Ishikawa (cell line): ENCODE measurements around the gene ZNF543.

Experiments
- CEBPB ChIP-seq: IDR thresholded peaks from 2 replicates; pipeline ENCODE4 v1.6.1; 2012
- CREB1 ChIP-seq: IDR thresholded peaks from 2 replicates; pipeline ENCODE4 v1.6.1; 2012; ENCODE audit warnings: low read depth
- EGR1 ChIP-seq: IDR thresholded peaks from 2 replicates; pipeline ENCODE4 v1.6.1; 2012
- EP300 ChIP-seq: IDR thresholded peaks from 2 replicates; pipeline ENCODE4 v1.6.1; 2012; ENCODE audit warnings: borderline replicate concordance
- FOXM1 ChIP-seq: IDR thresholded peaks from 2 replicates; pipeline ENCODE4 v1.6.1; 2012; ENCODE audit warnings: low read depth, borderline replicate concordance
- NFIC ChIP-seq: IDR thresholded peaks from 2 replicates; pipeline ENCODE4 v1.6.1; 2012
- RAD21 ChIP-seq: IDR thresholded peaks from 2 replicates; pipeline ENCODE4 v1.6.1; 2012; ENCODE audit warnings: low read depth
- TAF1 ChIP-seq: IDR thresholded peaks from 2 replicates; pipeline ENCODE4 v1.6.1; 2012; ENCODE audit warnings: low read depth, mild to moderate bottlenecking
- TCF12 ChIP-seq: IDR thresholded peaks from 2 replicates; pipeline ENCODE4 v1.6.1; 2012; ENCODE audit warnings: low read depth
- TEAD4 ChIP-seq: IDR thresholded peaks from 2 replicates; pipeline ENCODE4 v1.6.1; 2012
- YY1 ChIP-seq: IDR thresholded peaks from 2 replicates; pipeline ENCODE4 v1.6.1; 2012; ENCODE audit warnings: low read depth
- ZBTB7A ChIP-seq: IDR thresholded peaks from 2 replicates; pipeline ENCODE4 v1.6.1; 2012; ENCODE audit warnings: low read depth
- TF ChIP-seq, protein P1 (sequence below): IDR thresholded peaks from 2 replicates; pipeline ENCODE4 v1.6.1; 2012; ENCODE audit warnings: low read depth, mild to moderate bottlenecking
- TF ChIP-seq, protein P2 (sequence below): IDR thresholded peaks from 2 replicates; pipeline ENCODE4 v1.6.1; 2012
- TF ChIP-seq, protein P3 (sequence below): IDR thresholded peaks from 2 replicates; pipeline ENCODE4 v1.6.1; 2012

ZNF543 gene

DNA sequence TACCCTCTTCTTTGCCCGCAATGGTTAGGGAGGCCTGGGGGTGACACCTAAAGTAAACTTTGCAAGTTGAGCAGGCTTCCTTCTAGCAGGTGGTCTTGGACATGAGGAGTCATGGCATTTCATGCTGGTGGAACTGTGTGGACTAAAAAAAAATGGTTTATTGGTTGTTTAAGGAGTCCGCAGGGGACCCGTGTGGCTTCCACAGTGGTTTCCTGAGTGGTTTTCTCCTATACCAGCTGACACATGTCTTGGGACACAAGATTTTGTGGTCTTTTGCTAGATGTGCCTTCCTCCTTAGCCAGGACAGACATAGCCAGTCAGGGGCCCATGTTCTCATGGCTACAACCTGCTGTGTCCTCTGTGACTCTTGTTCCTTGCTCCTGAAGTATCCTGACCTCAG is 1.5 kb downstream of the ZNF543 start:
- TF ChIP-seq RAD21: no peak
- no peak for TF ChIP-seq NFIC
- TF ChIP-seq, protein P1, sequence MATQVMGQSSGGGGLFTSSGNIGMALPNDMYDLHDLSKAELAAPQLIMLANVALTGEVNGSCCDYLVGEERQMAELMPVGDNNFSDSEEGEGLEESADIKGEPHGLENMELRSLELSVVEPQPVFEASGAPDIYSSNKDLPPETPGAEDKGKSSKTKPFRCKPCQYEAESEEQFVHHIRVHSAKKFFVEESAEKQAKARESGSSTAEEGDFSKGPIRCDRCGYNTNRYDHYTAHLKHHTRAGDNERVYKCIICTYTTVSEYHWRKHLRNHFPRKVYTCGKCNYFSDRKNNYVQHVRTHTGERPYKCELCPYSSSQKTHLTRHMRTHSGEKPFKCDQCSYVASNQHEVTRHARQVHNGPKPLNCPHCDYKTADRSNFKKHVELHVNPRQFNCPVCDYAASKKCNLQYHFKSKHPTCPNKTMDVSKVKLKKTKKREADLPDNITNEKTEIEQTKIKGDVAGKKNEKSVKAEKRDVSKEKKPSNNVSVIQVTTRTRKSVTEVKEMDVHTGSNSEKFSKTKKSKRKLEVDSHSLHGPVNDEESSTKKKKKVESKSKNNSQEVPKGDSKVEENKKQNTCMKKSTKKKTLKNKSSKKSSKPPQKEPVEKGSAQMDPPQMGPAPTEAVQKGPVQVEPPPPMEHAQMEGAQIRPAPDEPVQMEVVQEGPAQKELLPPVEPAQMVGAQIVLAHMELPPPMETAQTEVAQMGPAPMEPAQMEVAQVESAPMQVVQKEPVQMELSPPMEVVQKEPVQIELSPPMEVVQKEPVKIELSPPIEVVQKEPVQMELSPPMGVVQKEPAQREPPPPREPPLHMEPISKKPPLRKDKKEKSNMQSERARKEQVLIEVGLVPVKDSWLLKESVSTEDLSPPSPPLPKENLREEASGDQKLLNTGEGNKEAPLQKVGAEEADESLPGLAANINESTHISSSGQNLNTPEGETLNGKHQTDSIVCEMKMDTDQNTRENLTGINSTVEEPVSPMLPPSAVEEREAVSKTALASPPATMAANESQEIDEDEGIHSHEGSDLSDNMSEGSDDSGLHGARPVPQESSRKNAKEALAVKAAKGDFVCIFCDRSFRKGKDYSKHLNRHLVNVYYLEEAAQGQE: no peak
- TF ChIP-seq FOXM1: no peak
- TF ChIP-seq ZBTB7A: no peak
- no peak for TF ChIP-seq TCF12
- no peak for TF ChIP-seq TEAD4

DNA sequence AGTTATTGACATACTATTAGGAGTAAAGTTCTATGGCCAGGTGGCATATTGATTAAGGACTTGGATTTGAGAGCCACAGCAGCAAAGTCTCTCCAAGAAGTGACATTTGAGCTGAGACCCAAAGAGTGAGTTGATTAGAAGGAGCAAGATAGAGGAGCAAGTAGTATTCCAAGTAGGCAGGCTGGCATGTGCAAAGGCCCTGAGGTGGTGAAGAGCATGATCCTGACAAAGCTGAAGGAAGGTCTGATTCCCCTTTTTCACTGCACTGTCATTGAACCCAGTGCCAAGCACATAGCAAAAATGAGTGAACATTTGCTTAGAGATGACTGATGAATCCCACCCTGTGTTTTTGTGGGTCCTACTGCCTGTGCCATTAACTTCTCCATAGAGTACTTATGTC is 4.7 kb downstream of the ZNF543 start:
- no peak for TF ChIP-seq NFIC
- no peak for TF ChIP-seq RAD21
- TF ChIP-seq ZBTB7A: no peak
- no peak for TF ChIP-seq CREB1
- TF ChIP-seq YY1: no peak
- no peak for TF ChIP-seq EGR1

DNA sequence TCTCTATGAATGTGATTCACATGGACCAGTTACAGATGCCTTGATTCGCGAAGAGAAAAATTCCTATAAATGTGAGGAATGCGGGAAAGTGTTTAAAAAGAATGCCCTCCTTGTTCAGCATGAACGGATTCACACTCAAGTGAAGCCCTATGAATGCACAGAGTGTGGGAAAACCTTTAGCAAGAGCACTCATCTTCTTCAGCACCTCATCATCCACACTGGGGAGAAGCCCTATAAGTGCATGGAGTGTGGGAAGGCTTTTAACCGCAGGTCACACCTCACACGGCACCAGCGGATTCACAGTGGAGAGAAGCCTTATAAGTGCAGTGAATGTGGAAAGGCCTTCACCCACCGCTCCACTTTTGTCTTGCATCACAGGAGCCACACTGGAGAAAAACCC is 7.7 kb downstream of the ZNF543 start:
- TF ChIP-seq EGR1: no peak
- TF ChIP-seq RAD21: no peak
- TF ChIP-seq CEBPB: no peak
- no peak for TF ChIP-seq CREB1
- no peak for TF ChIP-seq ZBTB7A
- TF ChIP-seq, protein P2, sequence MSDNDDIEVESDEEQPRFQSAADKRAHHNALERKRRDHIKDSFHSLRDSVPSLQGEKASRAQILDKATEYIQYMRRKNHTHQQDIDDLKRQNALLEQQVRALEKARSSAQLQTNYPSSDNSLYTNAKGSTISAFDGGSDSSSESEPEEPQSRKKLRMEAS: no peak
- TF ChIP-seq, protein P3, sequence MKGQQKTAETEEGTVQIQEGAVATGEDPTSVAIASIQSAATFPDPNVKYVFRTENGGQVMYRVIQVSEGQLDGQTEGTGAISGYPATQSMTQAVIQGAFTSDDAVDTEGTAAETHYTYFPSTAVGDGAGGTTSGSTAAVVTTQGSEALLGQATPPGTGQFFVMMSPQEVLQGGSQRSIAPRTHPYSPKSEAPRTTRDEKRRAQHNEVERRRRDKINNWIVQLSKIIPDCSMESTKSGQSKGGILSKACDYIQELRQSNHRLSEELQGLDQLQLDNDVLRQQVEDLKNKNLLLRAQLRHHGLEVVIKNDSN: no peak
- TF ChIP-seq, protein P1: no peak
- no peak for TF ChIP-seq NFIC
- no peak for TF ChIP-seq YY1
- no peak for TF ChIP-seq TCF12
- no peak for TF ChIP-seq TAF1
- TF ChIP-seq EP300: no peak

DNA sequence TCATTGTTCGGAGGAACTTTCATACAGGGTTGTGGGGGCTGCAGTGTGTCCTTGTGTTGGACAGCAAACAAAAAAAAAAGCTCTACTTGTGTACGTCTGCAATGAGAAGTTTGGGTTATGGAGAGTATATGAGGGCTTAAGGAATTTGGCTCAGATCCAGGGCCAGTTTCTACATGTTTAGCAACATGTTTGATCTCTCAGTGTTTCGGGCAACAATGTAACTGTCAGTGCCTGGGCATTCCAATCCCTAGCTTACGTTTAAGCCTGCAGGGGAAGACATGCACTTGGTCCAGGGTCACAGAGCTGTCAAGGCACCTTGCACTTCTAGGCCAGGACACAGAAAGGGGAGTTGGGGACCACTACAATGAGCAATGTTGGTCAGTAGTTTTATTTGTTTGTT is 13.9 kb downstream of the ZNF543 start:
- TF ChIP-seq, protein P2: no peak
- TF ChIP-seq TAF1: no peak
- TF ChIP-seq NFIC: no peak
- TF ChIP-seq, protein P1: no peak
- no peak for TF ChIP-seq CREB1
- TF ChIP-seq FOXM1: no peak

DNA sequence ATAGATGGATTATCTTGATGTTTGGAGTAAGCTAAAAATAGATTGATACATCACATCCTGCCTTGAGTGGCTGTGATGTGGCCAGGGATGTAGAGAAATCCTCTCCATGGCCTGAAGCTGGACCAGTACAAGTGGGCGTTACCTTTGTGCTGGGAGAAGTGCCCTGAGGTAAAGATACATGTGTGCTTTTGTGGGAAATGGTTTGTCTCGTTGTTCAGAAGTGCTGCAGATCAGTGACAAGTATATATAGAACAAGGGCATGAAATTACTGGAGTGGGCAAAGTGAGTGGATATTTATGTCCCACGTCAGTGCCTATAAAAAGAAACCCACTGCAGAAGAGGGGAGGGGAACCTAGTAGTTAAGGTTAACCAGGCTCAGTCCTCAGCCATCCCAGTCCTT is 18.6 kb downstream of the ZNF543 start:
- no peak for TF ChIP-seq TCF12
- TF ChIP-seq CEBPB: no peak
- TF ChIP-seq FOXM1: no peak
- TF ChIP-seq TEAD4: no peak
- TF ChIP-seq YY1: no peak
- TF ChIP-seq, protein P3: no peak
- TF ChIP-seq ZBTB7A: no peak
- no peak for TF ChIP-seq EP300
